ENCODE data around the gene LZTS2.
A peak's percentile ranks its signal among the peaks of the same experiment; 100 is the strongest.

The LZTS2 gene

DNA sequence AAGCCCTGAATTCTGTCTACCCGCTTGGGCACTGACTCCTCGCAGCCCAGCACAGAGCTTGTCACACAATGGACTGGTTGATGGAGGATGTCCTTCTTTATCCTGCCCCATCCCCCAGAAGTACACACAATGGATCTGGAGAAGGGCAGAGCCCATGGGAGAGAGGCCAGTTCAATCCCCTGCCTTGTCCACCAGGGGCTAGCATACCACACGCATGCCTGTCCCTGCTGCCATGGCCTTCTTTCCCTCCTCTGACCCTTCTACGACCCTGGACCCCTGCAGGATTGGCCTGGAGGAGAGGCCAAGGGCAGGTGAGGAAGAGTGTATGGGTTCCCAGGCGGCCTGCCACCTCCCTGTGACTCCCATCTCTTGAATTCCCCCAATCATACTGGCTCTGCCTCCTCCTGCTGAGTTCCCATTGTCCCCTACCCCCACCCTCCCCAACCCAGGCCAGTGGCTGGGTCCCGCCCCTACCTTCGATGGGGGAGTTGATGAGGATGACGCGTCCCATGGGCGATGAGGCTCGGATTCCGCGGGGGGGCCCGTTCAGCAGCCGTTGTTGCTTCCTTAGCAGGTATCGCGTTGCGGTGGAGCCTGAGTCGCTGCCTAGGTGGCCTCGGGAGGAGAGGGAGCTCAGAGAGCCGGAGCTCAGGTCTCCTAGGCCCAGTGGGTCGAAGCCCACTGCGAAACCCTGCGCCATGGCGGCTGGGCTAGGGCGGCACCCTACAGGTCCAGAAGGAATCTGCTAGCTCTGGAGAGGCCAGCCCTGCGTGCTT lies 30.1 kb downstream of the LZTS2 start:
- Histone ChIP-seq H3K27ac (replicated peaks) (no peak overlapping the region), H3K4me3 (replicated peaks; ENCODE audit: insufficient read depth, low read length) (peak overlapping the region; percentile 74), H3K27me3 (ENCODE audit: insufficient read depth, poor library complexity, severe bottlenecking) (no peaks in the 10 kb centered on the region)
- DNase-seq (ENCODE audit: low read depth in 1 of 2, low spot score in 1 of 2) = no peak
- TF ChIP-seq, protein P1, sequence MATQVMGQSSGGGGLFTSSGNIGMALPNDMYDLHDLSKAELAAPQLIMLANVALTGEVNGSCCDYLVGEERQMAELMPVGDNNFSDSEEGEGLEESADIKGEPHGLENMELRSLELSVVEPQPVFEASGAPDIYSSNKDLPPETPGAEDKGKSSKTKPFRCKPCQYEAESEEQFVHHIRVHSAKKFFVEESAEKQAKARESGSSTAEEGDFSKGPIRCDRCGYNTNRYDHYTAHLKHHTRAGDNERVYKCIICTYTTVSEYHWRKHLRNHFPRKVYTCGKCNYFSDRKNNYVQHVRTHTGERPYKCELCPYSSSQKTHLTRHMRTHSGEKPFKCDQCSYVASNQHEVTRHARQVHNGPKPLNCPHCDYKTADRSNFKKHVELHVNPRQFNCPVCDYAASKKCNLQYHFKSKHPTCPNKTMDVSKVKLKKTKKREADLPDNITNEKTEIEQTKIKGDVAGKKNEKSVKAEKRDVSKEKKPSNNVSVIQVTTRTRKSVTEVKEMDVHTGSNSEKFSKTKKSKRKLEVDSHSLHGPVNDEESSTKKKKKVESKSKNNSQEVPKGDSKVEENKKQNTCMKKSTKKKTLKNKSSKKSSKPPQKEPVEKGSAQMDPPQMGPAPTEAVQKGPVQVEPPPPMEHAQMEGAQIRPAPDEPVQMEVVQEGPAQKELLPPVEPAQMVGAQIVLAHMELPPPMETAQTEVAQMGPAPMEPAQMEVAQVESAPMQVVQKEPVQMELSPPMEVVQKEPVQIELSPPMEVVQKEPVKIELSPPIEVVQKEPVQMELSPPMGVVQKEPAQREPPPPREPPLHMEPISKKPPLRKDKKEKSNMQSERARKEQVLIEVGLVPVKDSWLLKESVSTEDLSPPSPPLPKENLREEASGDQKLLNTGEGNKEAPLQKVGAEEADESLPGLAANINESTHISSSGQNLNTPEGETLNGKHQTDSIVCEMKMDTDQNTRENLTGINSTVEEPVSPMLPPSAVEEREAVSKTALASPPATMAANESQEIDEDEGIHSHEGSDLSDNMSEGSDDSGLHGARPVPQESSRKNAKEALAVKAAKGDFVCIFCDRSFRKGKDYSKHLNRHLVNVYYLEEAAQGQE (IDR thresholded peaks at IDR 0.05; ENCODE audit: insufficient replicate concordance, low read depth) = no peak
- no peak for TF ChIP-seq POLR2AphosphoS5 (IDR thresholded peaks at IDR 0.05; ENCODE audit: low read depth)
- TF ChIP-seq SPI1 (IDR thresholded peaks at IDR 0.05; ENCODE audit: borderline replicate concordance, low read depth) = no peak
- TF ChIP-seq, protein P2, sequence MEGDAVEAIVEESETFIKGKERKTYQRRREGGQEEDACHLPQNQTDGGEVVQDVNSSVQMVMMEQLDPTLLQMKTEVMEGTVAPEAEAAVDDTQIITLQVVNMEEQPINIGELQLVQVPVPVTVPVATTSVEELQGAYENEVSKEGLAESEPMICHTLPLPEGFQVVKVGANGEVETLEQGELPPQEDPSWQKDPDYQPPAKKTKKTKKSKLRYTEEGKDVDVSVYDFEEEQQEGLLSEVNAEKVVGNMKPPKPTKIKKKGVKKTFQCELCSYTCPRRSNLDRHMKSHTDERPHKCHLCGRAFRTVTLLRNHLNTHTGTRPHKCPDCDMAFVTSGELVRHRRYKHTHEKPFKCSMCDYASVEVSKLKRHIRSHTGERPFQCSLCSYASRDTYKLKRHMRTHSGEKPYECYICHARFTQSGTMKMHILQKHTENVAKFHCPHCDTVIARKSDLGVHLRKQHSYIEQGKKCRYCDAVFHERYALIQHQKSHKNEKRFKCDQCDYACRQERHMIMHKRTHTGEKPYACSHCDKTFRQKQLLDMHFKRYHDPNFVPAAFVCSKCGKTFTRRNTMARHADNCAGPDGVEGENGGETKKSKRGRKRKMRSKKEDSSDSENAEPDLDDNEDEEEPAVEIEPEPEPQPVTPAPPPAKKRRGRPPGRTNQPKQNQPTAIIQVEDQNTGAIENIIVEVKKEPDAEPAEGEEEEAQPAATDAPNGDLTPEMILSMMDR (IDR thresholded peaks at IDR 0.05; ENCODE audit: insufficient read depth, low read length) = peak; percentile 5

DNA sequence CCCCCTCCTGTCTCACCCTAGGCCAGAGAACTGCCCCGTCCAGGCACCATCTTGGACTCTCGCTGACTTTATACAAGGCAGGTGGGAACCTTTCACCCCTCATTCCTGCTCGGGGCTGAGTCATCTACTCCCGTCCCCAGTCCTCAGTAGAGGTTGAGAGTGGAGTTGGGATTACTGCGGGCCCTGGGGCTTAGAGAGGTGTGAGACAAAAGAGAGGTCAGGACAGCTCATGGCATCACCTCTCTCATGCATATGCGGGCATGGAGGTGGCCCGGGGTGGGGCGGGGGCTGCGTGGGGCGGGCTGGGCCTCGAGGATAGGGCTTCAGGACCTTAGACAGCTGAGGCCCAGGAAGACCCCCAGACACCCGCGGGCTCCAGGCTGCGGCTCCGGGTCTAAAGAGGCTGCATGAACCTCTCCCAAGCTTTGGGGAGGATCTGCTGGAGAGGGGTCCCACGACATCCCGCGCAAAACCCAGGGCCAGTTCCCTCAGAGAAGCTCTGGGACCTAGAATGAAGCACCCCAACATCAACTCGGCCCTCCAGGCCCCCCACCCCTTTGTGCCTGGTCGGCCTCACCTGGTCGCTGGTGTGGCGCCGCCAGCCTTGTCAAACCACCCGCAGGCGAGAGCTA lies 31.0 kb downstream of the LZTS2 start:
- H3K27ac ChIP-seq (replicated peaks) = no peak overlapping the region
- H3K27me3 ChIP-seq (ENCODE audit: insufficient read depth, poor library complexity, severe bottlenecking) = no peaks in the 10 kb centered on the region
- peak overlapping the region; percentile 74 for H3K4me3 ChIP-seq (replicated peaks; ENCODE audit: insufficient read depth, low read length)
- no peak for DNase-seq (ENCODE audit: low read depth in 1 of 2, low spot score in 1 of 2)
- no peak for TF ChIP-seq POLR2AphosphoS5 (IDR thresholded peaks at IDR 0.05; ENCODE audit: low read depth)
- TF ChIP-seq, protein P2 (IDR thresholded peaks at IDR 0.05; ENCODE audit: insufficient read depth, low read length) = no peak
- TF ChIP-seq GABPA (IDR thresholded peaks at IDR 0.05; ENCODE audit: low read depth) = no peak
- TF ChIP-seq, protein P1 (IDR thresholded peaks at IDR 0.05; ENCODE audit: insufficient replicate concordance, low read depth) = no peak
- TF ChIP-seq SPI1 (IDR thresholded peaks at IDR 0.05; ENCODE audit: borderline replicate concordance, low read depth) = no peak

DNA sequence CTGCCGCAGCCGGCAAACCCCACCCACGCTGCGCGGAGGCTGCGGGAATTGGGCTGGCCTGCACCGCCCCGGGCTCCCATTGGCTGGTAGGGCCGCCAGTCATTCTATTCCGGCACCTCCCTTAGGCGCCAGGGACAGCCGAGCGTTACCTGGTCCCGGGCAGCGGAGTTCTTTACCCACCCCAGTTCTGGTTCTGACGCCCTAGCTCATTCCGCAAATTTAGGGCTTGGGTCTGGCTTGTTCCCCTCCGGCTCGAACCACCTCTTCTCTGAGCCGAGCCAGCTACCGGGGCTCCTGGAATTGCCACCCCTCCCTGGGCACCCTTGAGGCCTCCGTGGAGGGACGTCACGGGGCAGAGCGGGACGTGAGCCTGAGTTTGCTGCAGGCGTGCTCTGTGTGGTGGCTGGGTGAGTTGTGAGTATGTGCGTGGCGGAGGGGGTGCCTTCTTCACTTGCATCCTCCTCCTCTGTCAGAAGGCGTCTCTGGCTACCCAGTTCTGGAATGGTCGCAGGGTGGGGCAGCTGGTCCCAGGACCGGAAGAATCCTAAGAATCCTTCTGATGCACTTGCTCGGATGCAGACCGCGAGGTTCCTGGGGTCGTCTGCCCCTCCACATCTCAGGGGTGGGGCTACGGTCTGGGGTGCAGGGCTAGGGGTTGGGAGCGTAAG lies 31.7 kb downstream of the LZTS2 start, which contains the start of the genes PDZD7 and SFXN3:
Gene PDZD7, minus strand, starts transcription at position 2 of the 668 bp plus-strand sequence. CDS start 910 bp downstream, outside the sequence.
Gene SFXN3, plus strand, starts transcription at position 107 of the 668 bp plus-strand sequence. CDS start 3,461 bp downstream, outside the sequence.
- Histone ChIP-seq H3K27me3 (ENCODE audit: insufficient read depth, poor library complexity, severe bottlenecking) (no peaks in the 10 kb centered on the region), H3K4me3 (replicated peaks; ENCODE audit: insufficient read depth, low read length) (peak within 1 kb of the TSS; percentile 74), H3K27ac (replicated peaks) (peak within 1 kb of the TSS; percentile 74)
- TF ChIP-seq SPI1 (IDR thresholded peaks at IDR 0.05; ENCODE audit: borderline replicate concordance, low read depth) (no peak), GABPA (IDR thresholded peaks at IDR 0.05; ENCODE audit: low read depth) (no peak), POLR2AphosphoS5 (IDR thresholded peaks at IDR 0.05; ENCODE audit: low read depth) (no peak)
- TF ChIP-seq, protein P1 (IDR thresholded peaks at IDR 0.05; ENCODE audit: insufficient replicate concordance, low read depth) = no peak
- TF ChIP-seq, protein P2 (IDR thresholded peaks at IDR 0.05; ENCODE audit: insufficient read depth, low read length) = no peak
- DNase-seq (ENCODE audit: low read depth in 1 of 2, low spot score in 1 of 2) = peak; percentile 82 to 94
